Neural cell (in vitro differentiated cells): Measurements from ENCODE around the gene REC114. TPM values are rescaled to one million over a fixed set of nuclear protein-coding genes. Genes with fewer than 3 reads are reported as not detected.
"Not testable (repeated sequence)": the region's sequence is repeated elsewhere in the genome, so short reads cannot be mapped to it uniquely, and the experiment has no call there.

Experiments
- H2AFZ ChIP-seq: fragments of 200-600, 300-800 bp; sonication (generic), shearing (Covaris generic); 2 replicates; pipeline ENCODE4 v1.6.0; 2014; ENCODE audit warnings: low read depth, mild to moderate bottlenecking, antibody characterized with exemption, low read length, moderate library complexity
- H3F3A ChIP-seq: fragments of 200-600 bp; shearing (Covaris generic); 2 replicates; pipeline ENCODE4 v1.6.1; 2016; ENCODE audit warnings: mild to moderate bottlenecking, moderate library complexity, mixed read lengths, antibody characterized with exemption, low read length; ENCODE audit not compliant: insufficient read depth, poor library complexity, severe bottlenecking
- H3K27ac ChIP-seq: fragments of 200-600, 300-800 bp; sonication (generic), shearing (Covaris generic); 2 replicates; pipeline ENCODE4 v1.5.1; 2014; ENCODE audit warnings: mild to moderate bottlenecking, low read length, moderate library complexity
- H3K27me3 ChIP-seq: fragments of 300-800, 200-600 bp; sonication (generic), shearing (Covaris generic); 2 replicates; pipeline ENCODE4 v1.6.0; 2014; ENCODE audit warnings: mild to moderate bottlenecking, low read depth, low read length, moderate library complexity; ENCODE audit not compliant: insufficient read depth
- H3K36me3 ChIP-seq: fragments of 300-800, 200-600 bp; sonication (generic), shearing (Covaris generic); 2 replicates; pipeline ENCODE4 v1.5.1; 2014; ENCODE audit warnings: mild to moderate bottlenecking, antibody characterized with exemption, low read length, moderate library complexity; ENCODE audit not compliant: insufficient read depth
- H3K4me2 ChIP-seq: fragments of 300-800, 200-600 bp; sonication (generic), shearing (Covaris generic); 2 replicates; pipeline ENCODE4 v1.6.0; 2014; ENCODE audit warnings: mild to moderate bottlenecking, low read length
- H3K4me3 ChIP-seq: fragments of 300-800, 200-600 bp; sonication (generic), shearing (Covaris generic); 2 replicates; pipeline ENCODE4 v1.5.1; 2014; ENCODE audit warnings: mild to moderate bottlenecking, low read length, moderate library complexity
- H3K79me2 ChIP-seq: fragments of 200-600 bp; shearing (Covaris generic); replicated peaks from 2 replicates; pipeline ENCODE4 v1.6.0; 2014; ENCODE audit warnings: mild to moderate bottlenecking, low read length, moderate library complexity; ENCODE audit not compliant: insufficient read depth
- H3K9ac ChIP-seq: fragments of 300-800, 200-600 bp; sonication (generic), shearing (Covaris generic); 2 replicates; pipeline ENCODE4 v1.6.1; 2016; ENCODE audit warnings: mild to moderate bottlenecking, low read length, mixed read lengths
- H3K9me2 ChIP-seq: fragments of 200-600 bp; shearing (Covaris generic); 2 replicates; pipeline ENCODE4 v1.6.1; 2016; ENCODE audit warnings: mild to moderate bottlenecking, low read length, mixed read lengths; ENCODE audit not compliant: insufficient read depth
- H3K9me3 ChIP-seq: fragments of 200-600, 300-800 bp; sonication (generic), shearing (Covaris generic); 2 replicates; pipeline ENCODE4 v1.6.1; 2016; ENCODE audit warnings: mild to moderate bottlenecking, mixed run types, low read length, moderate library complexity, mixed read lengths
- H4K20me1 ChIP-seq: fragments of 200-600 bp; shearing (Covaris generic); 2 replicates; pipeline ENCODE4 v1.6.1; 2016; ENCODE audit warnings: mild to moderate bottlenecking, mixed run types; ENCODE audit not compliant: insufficient read depth
- CTCF ChIP-seq: fragments of 450-650 bp; IDR thresholded peaks from 2 replicates; pipeline ENCODE4 v1.5.1; 2014; ENCODE audit warnings: antibody characterized with exemption, mild to moderate bottlenecking, moderate library complexity; ENCODE audit not compliant: poor library complexity, severe bottlenecking
- EP300 ChIP-seq: fragments of 450-650 bp; conservative IDR thresholded peaks from 2 replicates; pipeline ENCODE4 v1.6.1; 2014; ENCODE audit warnings: antibody characterized with exemption, mild to moderate bottlenecking, moderate library complexity; ENCODE audit not compliant: poor library complexity, severe bottlenecking
- EZH2 ChIP-seq: fragments of 200-600, 300-800 bp; shearing (Covaris generic), sonication (generic); IDR thresholded peaks from 2 replicates; pipeline ENCODE4 v1.6.1; 2014; ENCODE audit warnings: antibody characterized with exemption, low read length, borderline replicate concordance, mild to moderate bottlenecking; ENCODE audit not compliant: insufficient read depth, poor library complexity, severe bottlenecking
- MXI1 ChIP-seq: fragments of 450-650 bp; conservative IDR thresholded peaks from 2 replicates; pipeline ENCODE4 v1.6.1; 2014; ENCODE audit warnings: antibody characterized with exemption, mild to moderate bottlenecking; ENCODE audit not compliant: poor library complexity, severe bottlenecking
- POLR2AphosphoS5 ChIP-seq: IDR thresholded peaks from 2 replicates; pipeline ENCODE4 v1.6.1; 2012
- RAD21 ChIP-seq: fragments of 450-650 bp; conservative IDR thresholded peaks from 2 replicates; pipeline ENCODE4 v1.6.1; 2014; ENCODE audit warnings: antibody characterized with exemption, mild to moderate bottlenecking, moderate library complexity
- REST ChIP-seq: IDR thresholded peaks from 2 replicates; pipeline ENCODE4 v1.6.1; 2012; ENCODE audit warnings: borderline replicate concordance
- SMC3 ChIP-seq: fragments of 450-650 bp; conservative IDR thresholded peaks from 2 replicates; pipeline ENCODE4 v1.6.1; 2014; ENCODE audit warnings: antibody characterized with exemption, mild to moderate bottlenecking, moderate library complexity; ENCODE audit not compliant: poor library complexity
- TAF1 ChIP-seq: IDR thresholded peaks from 2 replicates; pipeline ENCODE4 v1.6.1; 2012; ENCODE audit warnings: low read depth
- polyA plus RNA-seq: library from polyadenylated mRNA; depleted of rRNA; stranded (reverse); fragments of >200 nt; gene quantifications from 2 replicates; pipeline ENCODE4 v1.2.3, GENCODE V29; 2014

REC114 gene
- polyA plus RNA-seq, 1 donor from 2014 or later: not detected

GRCh38 chr15:73426323-73426994, 16.5 kb upstream of the REC114 start:
- Histone ChIP-seq H3K9me3 (no peaks in the 10 kb centered on the region), H3K4me3 (no peak overlapping the region), H3K4me2 (no peak overlapping the region), H2AFZ (no peak overlapping the region), H3K79me2 (no peaks in the 10 kb centered on the region), H3K27ac (no peak overlapping the region), H3K9ac (no peak overlapping the region), H3K27me3 (no peaks in the 10 kb centered on the region), H3K9me2 (no peaks in the 10 kb centered on the region), H3K36me3 (no peaks in the 10 kb centered on the region), H4K20me1 (no peaks in the 10 kb centered on the region), H3F3A (no peaks in the 10 kb centered on the region)
- TF ChIP-seq CTCF (no peak), MXI1 (no peak), POLR2AphosphoS5 (no peak), TAF1 (no peak), RAD21 (no peak), EP300 (no peak), SMC3 (no peak), EZH2 (no peak), REST (no peak)

- not testable (repeated sequence) for H3K79me2 ChIP-seq, H3K9me2 ChIP-seq, H3K27ac ChIP-seq, H4K20me1 ChIP-seq, H3K9ac ChIP-seq, H3K27me3 ChIP-seq, H3F3A ChIP-seq, H3K4me2 ChIP-seq, H3K36me3 ChIP-seq, H2AFZ ChIP-seq, H3K9me3 ChIP-seq, H3K4me3 ChIP-seq
These were observed 11.6 kb upstream of the REC114 start for GRCh38 chr15:73431329-73431728.

GRCh38 chr15:73433873-73434272, 9.1 kb upstream of the REC114 start:
- H3F3A ChIP-seq: no peaks in the 10 kb centered on the region
- H3K79me2 ChIP-seq: no peaks in the 10 kb centered on the region
- H2AFZ ChIP-seq: no peak overlapping the region
- no peaks in the 10 kb centered on the region for H4K20me1 ChIP-seq
- H3K36me3 ChIP-seq: no peaks in the 10 kb centered on the region
- no peak overlapping the region for H3K4me2 ChIP-seq
- H3K27me3 ChIP-seq: no peaks in the 10 kb centered on the region
- no peak for TF ChIP-seq POLR2AphosphoS5
- TF ChIP-seq EP300: no peak
- TF ChIP-seq CTCF: no peak
- TF ChIP-seq RAD21: no peak
- no peak for TF ChIP-seq SMC3
- no peak for TF ChIP-seq EZH2
- TF ChIP-seq TAF1: no peak
- TF ChIP-seq REST: no peak
- TF ChIP-seq MXI1: no peak
- H3K27ac ChIP-seq: no peak overlapping the region
- H3K9me3 ChIP-seq: no peaks in the 10 kb centered on the region
- H3K4me3 ChIP-seq: no peak overlapping the region
- no peak overlapping the region for H3K9ac ChIP-seq
- no peaks in the 10 kb centered on the region for H3K9me2 ChIP-seq
